ENCODE data around the gene UNC93A.

UNC93A gene

DNA sequence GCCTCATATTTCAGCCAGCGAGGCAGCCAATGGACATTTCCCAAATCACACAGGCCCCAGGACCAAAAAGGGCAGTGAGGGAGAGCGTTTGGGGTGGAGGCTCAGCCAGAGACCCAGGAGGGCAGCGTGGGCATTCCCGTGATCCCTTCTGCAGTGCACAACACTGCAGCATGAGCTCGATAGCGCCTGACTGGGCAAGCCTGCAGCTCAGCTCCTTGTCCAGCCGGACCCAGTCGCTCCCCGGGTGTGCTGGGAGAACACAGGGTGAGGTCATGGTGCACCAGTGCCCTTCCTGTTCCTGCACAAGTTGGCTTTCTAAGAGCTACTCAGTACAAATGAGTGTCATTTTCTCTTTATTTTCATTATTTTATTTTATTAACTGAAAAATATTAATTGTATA is 39.6 kb downstream of the UNC93A start:
- CTCF ChIA-PET: no interaction called here
- Histone ChIP-seq H3K4me3 (ENCODE audit: control insufficient read depth in 1 of 7, extremely low read depth in 1 of 7, insufficient read depth in 4 of 7, low read depth in 2 of 7, low read length in 6 of 7) (no peak overlapping the region), H3K36me3 (ENCODE audit: control insufficient read depth in 4 of 4, insufficient read depth in 4 of 4, low read length in 3 of 4) (no peaks in the 10 kb centered on the region), H3K4me1 (ENCODE audit: control extremely low read depth in 1 of 4, control insufficient read depth in 4 of 4, insufficient read depth in 4 of 4, low read length in 3 of 4) (no peaks in the 10 kb centered on the region), H3K9me3 (ENCODE audit: control extremely low read depth in 1 of 5, control insufficient read depth in 4 of 5, insufficient read depth in 2 of 5, low read depth in 1 of 5, low read length in 4 of 5) (no peaks in the 10 kb centered on the region), H3K27ac (ENCODE audit: insufficient read depth in 1 of 2, low read depth in 1 of 2, low read length in 2 of 2, poor library complexity in 1 of 2, severe bottlenecking in 2 of 2) (no peak overlapping the region), H3K27me3 (replicated peaks in 2 of 5; ENCODE audit: control insufficient read depth in 4 of 5, insufficient read depth in 5 of 5, low read length in 4 of 5) (peaks cover 0 to 2% (median 0%) of the 10 kb centered on the region in 5 experiments)
- 88% methylated on average over 8 of the region's 9 CpGs for WGBS (ENCODE audit: insufficient coverage)
- no peak for DNase-seq
- POLR2A ChIA-PET: no interaction called here

DNA sequence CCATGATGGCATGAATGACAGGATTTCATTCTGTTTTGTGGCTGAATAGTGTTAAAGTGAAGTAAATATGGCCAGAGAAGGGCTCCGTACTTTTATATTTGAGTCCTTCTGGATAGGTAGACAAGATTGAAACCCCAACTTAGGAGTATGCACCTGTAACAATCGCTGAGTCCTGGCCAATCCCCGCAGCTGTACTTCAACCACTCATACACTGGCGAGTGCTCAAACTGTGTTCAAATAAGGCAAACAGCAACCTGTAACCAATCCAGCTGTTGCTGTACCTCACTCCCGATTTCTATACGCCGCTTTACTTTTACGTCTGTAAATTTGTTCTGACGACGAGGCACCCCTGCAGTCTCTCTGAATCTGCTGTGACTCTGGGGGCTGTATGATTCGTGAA is 40.5 kb downstream of the UNC93A start:
- Histone ChIP-seq H3K9me3 (ENCODE audit: control extremely low read depth in 1 of 5, control insufficient read depth in 4 of 5, insufficient read depth in 2 of 5, low read depth in 1 of 5, low read length in 4 of 5) (no peaks in the 10 kb centered on the region), H3K27ac (ENCODE audit: insufficient read depth in 1 of 2, low read depth in 1 of 2, low read length in 2 of 2, poor library complexity in 1 of 2, severe bottlenecking in 2 of 2) (no peak overlapping the region), H3K27me3 (replicated peaks in 2 of 5; ENCODE audit: control insufficient read depth in 4 of 5, insufficient read depth in 5 of 5, low read length in 4 of 5) (peaks cover 0 to 2% (median 0%) of the 10 kb centered on the region in 5 experiments), H3K4me1 (ENCODE audit: control extremely low read depth in 1 of 4, control insufficient read depth in 4 of 4, insufficient read depth in 4 of 4, low read length in 3 of 4) (no peaks in the 10 kb centered on the region), H3K36me3 (ENCODE audit: control insufficient read depth in 4 of 4, insufficient read depth in 4 of 4, low read length in 3 of 4) (no peaks in the 10 kb centered on the region), H3K4me3 (ENCODE audit: control insufficient read depth in 1 of 7, extremely low read depth in 1 of 7, insufficient read depth in 4 of 7, low read depth in 2 of 7, low read length in 6 of 7) (no peak overlapping the region)
- 92% methylated on average over 10 of the region's 11 CpGs for WGBS (ENCODE audit: insufficient coverage)
- POLR2A ChIA-PET: no interaction called here
- CTCF ChIA-PET: no interaction called here
- no peak for DNase-seq

DNA sequence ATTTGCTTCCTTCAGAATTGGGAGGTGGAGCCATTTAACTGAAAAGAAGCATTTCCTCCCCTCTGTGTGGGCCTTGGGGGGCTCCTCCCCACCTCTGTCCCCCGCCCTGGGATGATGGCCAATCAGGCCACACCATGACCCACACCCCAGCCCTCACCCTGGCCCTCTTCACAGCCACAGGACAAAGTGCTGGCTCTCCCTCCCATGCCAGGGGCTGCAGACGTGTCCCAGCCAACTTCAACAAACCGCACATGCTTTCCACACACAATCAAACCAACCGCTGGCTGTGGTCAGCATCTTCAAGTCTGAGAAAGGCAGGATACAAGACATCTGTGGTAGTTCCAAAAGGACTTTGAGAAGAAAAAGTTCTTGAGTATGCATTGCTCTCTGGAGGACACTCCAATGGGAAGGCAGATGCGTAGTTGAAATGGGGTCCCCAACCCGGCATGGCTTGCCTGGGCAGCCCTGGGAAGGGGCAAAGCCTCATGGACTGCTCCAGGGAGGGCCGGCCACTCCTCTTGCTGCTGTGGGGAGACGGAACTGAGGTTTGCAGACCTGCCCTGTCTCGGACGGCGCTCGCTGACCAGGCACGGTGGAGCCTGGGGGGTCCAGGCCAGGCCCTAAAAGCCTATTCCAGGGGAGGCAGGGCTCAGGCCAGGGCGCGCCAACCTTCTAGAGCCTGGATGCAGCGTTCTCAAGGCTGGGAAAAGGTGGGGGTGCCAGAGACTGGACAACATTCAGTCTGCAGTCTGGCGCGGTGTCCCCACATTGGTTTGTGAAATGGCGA is 45.9 kb downstream of the UNC93A start:
- Histone ChIP-seq H3K27me3 (replicated peaks in 2 of 5; ENCODE audit: control insufficient read depth in 4 of 5, insufficient read depth in 5 of 5, low read length in 4 of 5) (peaks cover 0 to 2% (median 0%) of the 10 kb centered on the region in 5 experiments), H3K4me3 (ENCODE audit: control insufficient read depth in 1 of 7, extremely low read depth in 1 of 7, insufficient read depth in 4 of 7, low read depth in 2 of 7, low read length in 6 of 7) (no peak overlapping the region), H3K27ac (ENCODE audit: insufficient read depth in 1 of 2, low read depth in 1 of 2, low read length in 2 of 2, poor library complexity in 1 of 2, severe bottlenecking in 2 of 2) (no peak overlapping the region), H3K9me3 (ENCODE audit: control extremely low read depth in 1 of 5, control insufficient read depth in 4 of 5, insufficient read depth in 2 of 5, low read depth in 1 of 5, low read length in 4 of 5) (peaks cover 0 to 1% (median 0%) of the 10 kb centered on the region in 5 experiments), H3K4me1 (ENCODE audit: control extremely low read depth in 1 of 4, control insufficient read depth in 4 of 4, insufficient read depth in 4 of 4, low read length in 3 of 4) (peaks cover 2 to 8% (median 6%) of the 10 kb centered on the region in 4 experiments), H3K36me3 (ENCODE audit: control insufficient read depth in 4 of 4, insufficient read depth in 4 of 4, low read length in 3 of 4) (no peaks in the 10 kb centered on the region)
- ChIA-PET POLR2A (no interaction called here), CTCF (interaction anchor here (1.6 kb wide), 1 partner anchor 12 kb away, joined by 3 read pairs; no protein-coding TSS in a partner anchor)
- WGBS (ENCODE audit: insufficient coverage): 94% methylated on average over 15 of the region's 19 CpGs
- DNase-seq: no peak

DNA sequence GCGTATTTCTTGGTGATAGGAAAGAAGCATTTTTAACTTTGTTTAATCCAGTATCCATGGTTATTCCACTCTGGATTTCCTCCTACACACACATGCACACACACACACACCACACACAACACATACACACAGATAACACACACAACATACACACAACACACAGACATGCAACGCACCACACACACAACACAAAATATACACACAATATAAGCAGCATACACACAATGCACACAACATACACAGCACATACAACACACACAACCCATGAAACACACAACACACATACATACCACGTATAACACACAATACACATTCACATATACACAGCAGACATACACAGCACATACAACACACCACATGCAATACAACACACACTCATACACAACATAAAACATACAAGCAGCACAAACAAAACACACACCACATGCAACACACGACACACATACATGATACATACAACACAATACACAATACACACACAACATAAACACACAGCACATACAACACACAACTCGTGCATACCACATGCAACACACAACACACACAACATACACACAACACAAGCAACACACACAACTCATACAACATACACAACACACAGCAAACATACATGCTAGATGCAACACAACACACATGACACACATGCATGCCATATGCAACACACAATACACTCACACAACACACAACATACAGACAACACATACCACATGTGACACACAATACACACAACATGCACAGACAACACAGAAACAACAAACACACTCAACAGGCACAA is 46.7 kb downstream of the UNC93A start:
- H3K4me1 ChIP-seq (ENCODE audit: control extremely low read depth in 1 of 4, control insufficient read depth in 4 of 4, insufficient read depth in 4 of 4, low read length in 3 of 4): peaks cover 2 to 8% (median 6%) of the 10 kb centered on the region in 4 experiments
- H3K36me3 ChIP-seq (ENCODE audit: control insufficient read depth in 4 of 4, insufficient read depth in 4 of 4, low read length in 3 of 4): no peaks in the 10 kb centered on the region
- no peak overlapping the region for H3K27ac ChIP-seq (ENCODE audit: insufficient read depth in 1 of 2, low read depth in 1 of 2, low read length in 2 of 2, poor library complexity in 1 of 2, severe bottlenecking in 2 of 2)
- POLR2A ChIA-PET: no interaction called here
- no peak overlapping the region for H3K4me3 ChIP-seq (ENCODE audit: control insufficient read depth in 1 of 7, extremely low read depth in 1 of 7, insufficient read depth in 4 of 7, low read depth in 2 of 7, low read length in 6 of 7)
- peak in 1 of 3 donors; percentile 41 for DNase-seq
- WGBS (ENCODE audit: insufficient coverage): 91% methylated on average over 4 of the region's 5 CpGs
- H3K9me3 ChIP-seq (ENCODE audit: control extremely low read depth in 1 of 5, control insufficient read depth in 4 of 5, insufficient read depth in 2 of 5, low read depth in 1 of 5, low read length in 4 of 5): peaks cover 0 to 1% (median 0%) of the 10 kb centered on the region in 5 experiments
- CTCF ChIA-PET: interaction anchor here (1.6 kb wide), 1 partner anchor 11 kb away, joined by 3 read pairs; no protein-coding TSS in a partner anchor
- H3K27me3 ChIP-seq (replicated peaks in 2 of 5; ENCODE audit: control insufficient read depth in 4 of 5, insufficient read depth in 5 of 5, low read length in 4 of 5): peaks cover 0 to 2% (median 0%) of the 10 kb centered on the region in 5 experiments

DNA sequence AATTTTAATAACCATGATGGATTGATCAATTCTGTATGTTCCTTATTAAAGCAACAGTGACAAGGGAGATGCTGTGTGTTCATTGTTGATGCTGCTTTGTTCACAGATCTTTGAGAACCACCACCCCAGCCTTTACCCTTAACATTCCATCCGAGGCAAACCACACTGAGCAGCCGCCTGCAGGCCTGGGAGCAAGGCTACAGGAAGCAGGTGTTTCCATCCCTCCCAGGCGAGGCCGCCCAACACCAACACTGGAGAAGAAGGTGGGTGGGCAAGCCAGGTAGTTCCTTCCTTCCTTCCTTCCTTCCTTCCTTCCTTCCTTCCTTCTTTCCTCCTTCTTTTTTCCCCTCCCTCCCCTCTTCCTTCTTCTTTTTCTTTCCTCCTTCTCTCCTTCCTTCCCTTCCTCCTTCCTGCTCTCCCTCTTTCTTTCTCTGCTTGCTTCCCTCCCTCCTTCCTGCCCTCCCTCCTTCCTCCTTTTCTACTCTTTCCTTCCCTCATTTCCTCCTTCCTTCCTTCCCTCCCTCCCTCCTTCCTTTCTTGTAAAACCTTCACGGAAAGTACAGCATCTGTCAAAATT is 47.5 kb downstream of the UNC93A start:
- WGBS (ENCODE audit: insufficient coverage): 0% methylated on average over 3 of the region's 5 CpGs

DNA sequence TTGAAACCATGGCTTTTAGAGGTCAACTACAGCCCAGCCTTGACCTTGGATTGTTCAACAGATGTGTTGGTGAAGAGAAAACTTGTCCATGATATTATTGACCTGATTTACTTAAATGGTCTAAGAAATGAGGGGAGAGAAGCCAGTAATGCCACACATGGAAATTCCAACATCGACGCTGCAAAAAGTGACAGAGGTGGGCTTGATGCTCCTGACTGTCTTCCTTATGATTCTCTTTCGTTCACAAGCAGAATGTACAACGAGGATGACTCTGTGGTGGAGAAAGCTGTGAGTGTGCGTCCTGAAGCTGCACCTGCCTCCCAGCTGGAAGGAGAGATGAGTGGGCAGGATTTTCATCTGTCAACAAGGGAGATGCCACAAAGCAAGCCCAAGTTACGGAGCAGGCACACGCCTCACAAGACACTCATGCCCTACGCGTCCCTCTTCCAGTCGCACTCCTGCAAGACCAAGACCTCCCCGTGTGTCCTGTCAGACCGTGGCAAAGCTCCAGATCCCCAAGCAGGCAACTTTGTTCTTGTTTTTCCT is 50.0 kb downstream of the UNC93A start:
- Histone ChIP-seq H3K9me3 (ENCODE audit: control extremely low read depth in 1 of 5, control insufficient read depth in 4 of 5, insufficient read depth in 2 of 5, low read depth in 1 of 5, low read length in 4 of 5) (peaks cover 0 to 1% (median 0%) of the 10 kb centered on the region in 5 experiments), H3K36me3 (ENCODE audit: control insufficient read depth in 4 of 4, insufficient read depth in 4 of 4, low read length in 3 of 4) (no peaks in the 10 kb centered on the region), H3K27me3 (replicated peaks in 2 of 5; ENCODE audit: control insufficient read depth in 4 of 5, insufficient read depth in 5 of 5, low read length in 4 of 5) (peaks cover 0 to 3% (median 0%) of the 10 kb centered on the region in 5 experiments), H3K27ac (ENCODE audit: insufficient read depth in 1 of 2, low read depth in 1 of 2, low read length in 2 of 2, poor library complexity in 1 of 2, severe bottlenecking in 2 of 2) (no peak overlapping the region), H3K4me3 (ENCODE audit: control insufficient read depth in 1 of 7, extremely low read depth in 1 of 7, insufficient read depth in 4 of 7, low read depth in 2 of 7, low read length in 6 of 7) (no peak overlapping the region), H3K4me1 (ENCODE audit: control extremely low read depth in 1 of 4, control insufficient read depth in 4 of 4, insufficient read depth in 4 of 4, low read length in 3 of 4) (peaks cover 2 to 8% (median 6%) of the 10 kb centered on the region in 4 experiments)
- ChIA-PET POLR2A (no interaction called here), CTCF (interaction anchor here (2.4 kb wide), 1 partner anchor 11 kb away, joined by 10 read pairs; no protein-coding TSS in a partner anchor)
- no peak for DNase-seq
- 95% methylated on average over 12 of the region's 12 CpGs for WGBS (ENCODE audit: insufficient coverage)

More for the DNA sequence above, 47.5 kb downstream of the UNC93A start:
- no peak overlapping the region for H3K4me3 ChIP-seq (ENCODE audit: control insufficient read depth in 1 of 7, extremely low read depth in 1 of 7, insufficient read depth in 4 of 7, low read depth in 2 of 7, low read length in 6 of 7)
- peak; percentile 63 to 95 (median 92) for DNase-seq
- peaks cover 2 to 8% (median 6%) of the 10 kb centered on the region in 4 experiments for H3K4me1 ChIP-seq (ENCODE audit: control extremely low read depth in 1 of 4, control insufficient read depth in 4 of 4, insufficient read depth in 4 of 4, low read length in 3 of 4)
- H3K27ac ChIP-seq (ENCODE audit: insufficient read depth in 1 of 2, low read depth in 1 of 2, low read length in 2 of 2, poor library complexity in 1 of 2, severe bottlenecking in 2 of 2): no peak overlapping the region
- peaks cover 0 to 2% (median 0%) of the 10 kb centered on the region in 5 experiments for H3K27me3 ChIP-seq (replicated peaks in 2 of 5; ENCODE audit: control insufficient read depth in 4 of 5, insufficient read depth in 5 of 5, low read length in 4 of 5)
- peaks cover 0 to 1% (median 0%) of the 10 kb centered on the region in 5 experiments for H3K9me3 ChIP-seq (ENCODE audit: control extremely low read depth in 1 of 5, control insufficient read depth in 4 of 5, insufficient read depth in 2 of 5, low read depth in 1 of 5, low read length in 4 of 5)
- POLR2A ChIA-PET: no interaction called here
- H3K36me3 ChIP-seq (ENCODE audit: control insufficient read depth in 4 of 4, insufficient read depth in 4 of 4, low read length in 3 of 4): no peaks in the 10 kb centered on the region
- CTCF ChIA-PET: no interaction called here
